Tibial nerve (tissue), 4 donors: Measurements from ENCODE around the gene RENBP. TPM values are rescaled to one million over a fixed set of nuclear protein-coding genes. Genes with fewer than 3 reads are reported as not detected.
A peak's percentile ranks its signal among the peaks of the same experiment; 100 is the strongest.

Source experiments
- DNase-seq, 2 donors: peaks; one replicate each; pipeline ENCODE4 v3.0.0-alpha.2; 2019; ENCODE audit warnings: low spot score in 2 of 2
- H3K27ac ChIP-seq, 4 donors: fragments of 200-600 bp; sonication (generic) in 3 of 4; one replicate each; pipeline ENCODE4 v1.5.1; 2017 to 2019; ENCODE audit warnings: mild to moderate bottlenecking in 1 of 4
- H3K27me3 ChIP-seq, 2 donors: fragments of 200-600 bp; sonication (generic) in 1 of 2; one replicate each; pipeline versions ENCODE4 v1.5.1 to v1.6.0; 2017 to 2019
- H3K36me3 ChIP-seq, 3 donors: fragments of 200-600 bp; sonication (generic); one replicate each; pipeline ENCODE4 v1.5.1; 2018 to 2019
- H3K4me1 ChIP-seq, 4 donors: fragments of 200-600 bp; sonication (generic) in 3 of 4; one replicate each; pipeline ENCODE4 v1.5.1; 2017 to 2019
- H3K4me3 ChIP-seq, 4 donors: fragments of 200-600 bp; sonication (generic) in 3 of 4; one replicate each; pipeline ENCODE4 v1.5.1; 2017 to 2019; ENCODE audit warnings: mild to moderate bottlenecking in 1 of 4, moderate library complexity in 1 of 4
- H3K9me3 ChIP-seq, 4 donors: fragments of 200-600 bp; sonication (generic) in 3 of 4; one replicate each; pipeline ENCODE4 v1.5.1; 2017 to 2019
- CTCF ChIP-seq, 5 experiments: fragments of 200-600 bp in 3 of 5; fragments of 450-650 bp in 2 of 5; sonication (generic) in 3 of 5; IDR thresholded peaks; one replicate each; pipeline ENCODE4 v1.5.1; 2016 to 2019; ENCODE audit warnings: antibody characterized with exemption in 5 of 5, mild to moderate bottlenecking in 3 of 5, moderate library complexity in 2 of 5
- EP300 ChIP-seq, 2 donors: sonication (generic); formaldehyde crosslinking; IDR thresholded peaks; one replicate each; pipeline ENCODE4 v1.6.1; 2017; ENCODE audit warnings: antibody characterized with exemption in 2 of 2, mild to moderate bottlenecking in 1 of 2
- POLR2A ChIP-seq, 2 donors: fragments of 450-650 bp; IDR thresholded peaks; one replicate each; pipeline ENCODE4 v1.6.1; 2017; ENCODE audit warnings: antibody characterized with exemption in 2 of 2, mild to moderate bottlenecking in 2 of 2, moderate library complexity in 2 of 2
- WGBS, 2 donors: methylation state at CpG; one replicate each; pipeline ENCODE4 v1.1.5; 2018; 5-methylcytosine and 5-hydroxymethylcytosine counted together
- total RNA-seq, 4 donors: library from RNA; depleted of rRNA; stranded (reverse); fragments of >200 nt; gene quantifications; one replicate each; pipeline ENCODE4 v1.1.0, GENCODE V29; 2016

RENBP gene
- total RNA-seq, 4 donors from 2014 or later = 12.1 to 28.8 (median 17.8) TPM

- H3K9me3 ChIP-seq = no peaks in the 10 kb centered on the region
- DNase-seq = no peak
- H3K4me1 ChIP-seq = peaks cover 0 to 49% (median 13%) of the 10 kb centered on the region in 4 donors
- no peak overlapping the region for H3K4me3 ChIP-seq
- 83% methylated on average over 18 to 31 of the region's 31 CpGs for WGBS, 2 donors
- TF ChIP-seq EP300 (IDR thresholded peaks at IDR 0.05) (no peak), CTCF (IDR thresholded peaks at IDR 0.05) (no peak), POLR2A (IDR thresholded peaks at IDR 0.05) (no peak)
- no peak overlapping the region for H3K27ac ChIP-seq
- peaks cover 0 to 28% (median 0%) of the 10 kb centered on the region in 3 donors for H3K36me3 ChIP-seq
- peaks cover 0 to 7% of the 10 kb centered on the region in 2 donors for H3K27me3 ChIP-seq
Measured at GRCh38 chrX:153930011-153930910, 14.2 kb downstream of the RENBP start.

DNA sequence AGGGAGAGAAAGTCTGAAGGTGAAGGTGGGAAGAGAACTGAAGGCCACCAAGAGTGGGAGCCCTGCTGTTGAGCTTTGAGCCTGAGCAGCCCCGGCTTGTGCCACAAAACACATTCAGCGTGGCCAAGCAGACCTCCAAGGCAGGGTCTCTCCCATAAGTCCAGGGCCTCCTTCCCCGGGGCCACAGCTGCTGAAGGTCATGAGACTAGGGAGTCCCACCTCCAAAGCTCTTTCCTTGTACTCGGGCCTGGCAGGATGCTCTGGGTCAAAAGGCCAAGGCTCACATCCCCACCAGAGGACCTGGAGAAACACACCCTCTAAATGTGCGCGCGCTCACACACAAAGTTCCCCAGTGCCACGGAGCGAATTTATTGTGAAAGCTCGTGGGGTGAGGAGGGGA, 14.9 kb downstream of the RENBP start:
- Histone ChIP-seq H3K4me3 (no peak overlapping the region), H3K4me1 (peaks cover 0 to 52% (median 14%) of the 10 kb centered on the region in 4 donors), H3K9me3 (no peaks in the 10 kb centered on the region), H3K36me3 (peaks cover 0 to 28% (median 0%) of the 10 kb centered on the region in 3 donors), H3K27ac (no peak overlapping the region), H3K27me3 (peaks cover 0 to 7% of the 10 kb centered on the region in 2 donors)
- WGBS, 2 donors = 68 to 76% methylated on average over 2 to 10 of the region's 10 CpGs
- TF ChIP-seq EP300 (IDR thresholded peaks at IDR 0.05) (no peak), POLR2A (IDR thresholded peaks at IDR 0.05) (no peak), CTCF (IDR thresholded peaks at IDR 0.05) (no peak)
- no peak for DNase-seq

- Histone ChIP-seq H3K9me3 (no peaks in the 10 kb centered on the region), H3K4me3 (peak overlapping the region in 1 of 4 donors; percentile 71), H3K4me1 (peaks cover 0 to 54% (median 13%) of the 10 kb centered on the region in 4 donors), H3K27ac (peak overlapping the region in 3 of 4 donors; percentile 40 to 62 (median 53)), H3K36me3 (peaks cover 0 to 28% (median 0%) of the 10 kb centered on the region in 3 donors), H3K27me3 (peaks cover 0 to 13% of the 10 kb centered on the region in 2 donors)
- TF ChIP-seq CTCF (IDR thresholded peaks at IDR 0.05) (no peak), POLR2A (IDR thresholded peaks at IDR 0.05) (no peak), EP300 (IDR thresholded peaks at IDR 0.05) (no peak)
- no peak for DNase-seq
- 50 to 71% methylated on average over 8 to 9 of the region's 9 CpGs for WGBS, 2 donors
Measured at GRCh38 chrX:153928846-153929245, 15.6 kb downstream of the RENBP start.

- TF ChIP-seq POLR2A (IDR thresholded peaks at IDR 0.05) (peak; percentile 83 to 89), EP300 (IDR thresholded peaks at IDR 0.05) (peak; percentile 70 to 73), CTCF (IDR thresholded peaks at IDR 0.05) (peak in 2 of 5 experiments; percentile 39 to 47)
- peak; percentile 76 to 83 for DNase-seq
- Histone ChIP-seq H3K27ac (peak overlapping the region; percentile 75 to 98 (median 94)), H3K27me3 (peaks cover 0 to 20% of the 10 kb centered on the region in 2 donors), H3K36me3 (peaks cover 0 to 28% (median 0%) of the 10 kb centered on the region in 3 donors), H3K9me3 (no peaks in the 10 kb centered on the region), H3K4me3 (peak overlapping the region; percentile 37 to 71 (median 57)), H3K4me1 (peaks cover 0 to 54% (median 14%) of the 10 kb centered on the region in 4 donors)
- 0 to 24% methylated on average over 15 to 61 of the region's 76 CpGs for WGBS, 2 donors
Measured at GRCh38 chrX:153927922-153928760, 16.3 kb downstream of the RENBP start.
